ENCODE results near the gene IMPG1. TPM values are rescaled to one million over a fixed set of nuclear protein-coding genes. Genes with fewer than 3 reads are reported as not detected.

The IMPG1 gene
- total and polyA plus RNA-seq, 2 of the 13 experiments (the other 11 are each of a cell fraction or from before 2014, with no cell fraction given), result not detected

- DNase-seq (ENCODE audit: low spot score) (no peak), ATAC-seq (no peak), FAIRE-seq (no peak)
- intact Hi-C loops (cut with micrococcal nuclease; ENCODE audit: unreplicated experiment) (no loop called here), in situ Hi-C loops (cut with HindIII; ENCODE audit: extremely low pct_ligation_motif_present, low pct_unique_long_range_greater_than_20kb) (no loop called here)
- H3K4me1 ChIP-seq (ENCODE audit: insufficient read depth, low read length), result no peaks in the 10 kb centered on the region
- CTCF ChIA-PET (ENCODE audit: low intra/inter-chr PET ratio, low total read pairs), result no interaction called here
- H3K79me2 ChIP-seq (ENCODE audit: insufficient read depth, low read length), result no peaks in the 10 kb centered on the region
- POLR2A ChIA-PET, result no interaction called here
- H3K36me3 ChIP-seq (replicated peaks in 1 of 2; ENCODE audit: control insufficient read depth in 1 of 2, insufficient read depth in 2 of 2, low read length in 2 of 2), result no peaks in the 10 kb centered on the region
- no TSS peak for BruUV-seq (replicated peaks)
- no peaks in the 10 kb centered on the region for H4K20me1 ChIP-seq (ENCODE audit: insufficient read depth, low read length)
- no peak overlapping the region for H2AFZ ChIP-seq (ENCODE audit: low read length)
- H3K4me2 ChIP-seq (ENCODE audit: low read depth, low read length), result no peak overlapping the region
- H3K4me3 ChIP-seq (replicated peaks in 1 of 3; ENCODE audit: insufficient read depth in 1 of 3, low read depth in 2 of 3, low read length in 3 of 3), result no peak overlapping the region
- H3K9ac ChIP-seq (ENCODE audit: insufficient read depth, low read depth, low read length), result no peak overlapping the region
- no peaks in the 10 kb centered on the region for H3K9me3 ChIP-seq (ENCODE audit: low read length)
- WGBS (ENCODE audit: low lambda C conversion rate), result 0% methylated on average over 2 of the region's 2 CpGs
- no peak overlapping the region for H3K27ac ChIP-seq (ENCODE audit: extremely low read length, insufficient read depth, low read length)
- H3K27me3 ChIP-seq (ENCODE audit: control insufficient read depth in 1 of 2, insufficient read depth in 2 of 2, low read length in 2 of 2), result no peaks in the 10 kb centered on the region
- TF ChIP-seq ZNF3 (CRISPR knock-in tag; IDR thresholded peaks at IDR 0.05) (no peak), SMYD3 (CRISPR knock-in tag; IDR thresholded peaks at IDR 0.05) (no peak), ZBTB7A (CRISPR knock-in tag; IDR thresholded peaks at IDR 0.05) (no peak)
These were observed 68.8 kb downstream of the IMPG1 start for GRCh38 chr6:76003686-76004085.

- Histone ChIP-seq H2AFZ (ENCODE audit: low read length) (no peak overlapping the region), H3K4me3 (replicated peaks in 1 of 3; ENCODE audit: insufficient read depth in 1 of 3, low read depth in 2 of 3, low read length in 3 of 3) (no peak overlapping the region), H3K27ac (ENCODE audit: extremely low read length, insufficient read depth, low read length) (no peak overlapping the region), H3K27me3 (ENCODE audit: control insufficient read depth in 1 of 2, insufficient read depth in 2 of 2, low read length in 2 of 2) (no peaks in the 10 kb centered on the region), H3K79me2 (ENCODE audit: insufficient read depth, low read length) (no peaks in the 10 kb centered on the region), H3K4me1 (ENCODE audit: insufficient read depth, low read length) (no peaks in the 10 kb centered on the region), H4K20me1 (ENCODE audit: insufficient read depth, low read length) (no peaks in the 10 kb centered on the region), H3K9ac (ENCODE audit: insufficient read depth, low read depth, low read length) (no peak overlapping the region), H3K9me3 (ENCODE audit: low read length) (no peaks in the 10 kb centered on the region), H3K4me2 (ENCODE audit: low read depth, low read length) (no peak overlapping the region), H3K36me3 (replicated peaks in 1 of 2; ENCODE audit: control insufficient read depth in 1 of 2, insufficient read depth in 2 of 2, low read length in 2 of 2) (no peaks in the 10 kb centered on the region)
- no peak for TF ChIP-seq ZNF382 (CRISPR knock-in tag; IDR thresholded peaks at IDR 0.05; ENCODE audit: borderline replicate concordance)
- peak; percentile 95 for TF ChIP-seq MAFF (IDR thresholded peaks at IDR 0.05; ENCODE audit: low read depth, low read length)
- TF ChIP-seq MAFK (conservative IDR thresholded peaks at IDR 0.05 in 1 of 2, IDR thresholded peaks at IDR 0.05 in 1 of 2; ENCODE audit: low read length in 2 of 2), result peak; percentile 87 to 97
- no peak for TF ChIP-seq FOXA1 (IDR thresholded peaks at IDR 0.05)
- TF ChIP-seq FOXA1 (CRISPR knock-in tag; IDR thresholded peaks at IDR 0.05), result no peak
- no peak for TF ChIP-seq WIZ (CRISPR knock-in tag; IDR thresholded peaks at IDR 0.05)
- TF ChIP-seq IRF9 (CRISPR knock-in tag; IDR thresholded peaks at IDR 0.05; ENCODE audit: borderline replicate concordance), result no peak
- in situ Hi-C loops (cut with HindIII; ENCODE audit: extremely low pct_ligation_motif_present, low pct_unique_long_range_greater_than_20kb) (no loop called here), intact Hi-C loops (cut with micrococcal nuclease; ENCODE audit: unreplicated experiment) (no loop called here)
- no peak for ATAC-seq
- BruUV-seq (replicated peaks), result no TSS peak
- DNase-seq (ENCODE audit: low spot score), result no peak
- no peak for FAIRE-seq
- 6% methylated on average over 1 of the region's 1 CpG for WGBS (ENCODE audit: low lambda C conversion rate)
- CTCF ChIA-PET (ENCODE audit: low intra/inter-chr PET ratio, low total read pairs), result no interaction called here
- POLR2A ChIA-PET, result no interaction called here
These were observed 69.3 kb downstream of the IMPG1 start for GRCh38 chr6:76003113-76003512.
